ENCODE data around the gene NUDT14.

DNA sequence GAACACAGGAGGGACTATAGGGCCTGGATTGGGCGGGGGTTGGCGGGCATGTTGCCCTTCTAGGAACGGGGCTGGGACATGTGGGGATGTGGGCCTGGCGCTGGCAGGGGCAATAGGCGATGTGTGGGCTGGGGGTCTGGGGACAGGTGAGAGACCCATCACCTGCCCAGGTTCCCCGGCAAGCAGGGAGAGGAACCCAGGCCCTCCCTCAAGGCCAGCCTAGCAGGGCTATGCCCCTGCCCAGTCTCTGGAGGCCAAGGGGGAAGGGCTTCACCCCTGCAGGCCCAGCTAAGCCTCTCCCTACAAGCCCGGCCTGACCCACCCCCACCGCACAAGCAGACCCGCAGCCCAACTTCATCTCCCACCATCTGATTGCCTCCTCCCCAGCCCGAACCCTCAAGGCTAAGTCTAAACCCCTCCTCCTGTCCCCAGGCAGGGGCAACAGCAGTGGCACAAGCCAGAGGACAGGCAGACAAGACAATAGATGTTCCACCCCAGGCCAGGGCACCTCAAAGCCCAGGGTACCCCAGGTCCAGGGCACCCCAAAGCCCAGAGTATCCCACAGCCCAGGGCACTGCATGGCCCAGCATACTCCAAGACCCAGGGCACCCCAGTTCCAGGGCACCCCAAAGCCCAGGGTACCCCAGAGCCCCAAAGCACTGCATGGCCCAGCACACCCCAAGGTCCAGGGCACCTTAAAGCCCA, 19.0 kb downstream of the NUDT14 start:
- no peak for TF ChIP-seq EZH2 (IDR thresholded peaks at IDR 0.05; ENCODE audit: low read length, unreplicated experiment)
- TF ChIP-seq, protein P1, sequence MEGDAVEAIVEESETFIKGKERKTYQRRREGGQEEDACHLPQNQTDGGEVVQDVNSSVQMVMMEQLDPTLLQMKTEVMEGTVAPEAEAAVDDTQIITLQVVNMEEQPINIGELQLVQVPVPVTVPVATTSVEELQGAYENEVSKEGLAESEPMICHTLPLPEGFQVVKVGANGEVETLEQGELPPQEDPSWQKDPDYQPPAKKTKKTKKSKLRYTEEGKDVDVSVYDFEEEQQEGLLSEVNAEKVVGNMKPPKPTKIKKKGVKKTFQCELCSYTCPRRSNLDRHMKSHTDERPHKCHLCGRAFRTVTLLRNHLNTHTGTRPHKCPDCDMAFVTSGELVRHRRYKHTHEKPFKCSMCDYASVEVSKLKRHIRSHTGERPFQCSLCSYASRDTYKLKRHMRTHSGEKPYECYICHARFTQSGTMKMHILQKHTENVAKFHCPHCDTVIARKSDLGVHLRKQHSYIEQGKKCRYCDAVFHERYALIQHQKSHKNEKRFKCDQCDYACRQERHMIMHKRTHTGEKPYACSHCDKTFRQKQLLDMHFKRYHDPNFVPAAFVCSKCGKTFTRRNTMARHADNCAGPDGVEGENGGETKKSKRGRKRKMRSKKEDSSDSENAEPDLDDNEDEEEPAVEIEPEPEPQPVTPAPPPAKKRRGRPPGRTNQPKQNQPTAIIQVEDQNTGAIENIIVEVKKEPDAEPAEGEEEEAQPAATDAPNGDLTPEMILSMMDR (conservative IDR thresholded peaks at IDR 0.05; ENCODE audit: low read depth, low read length): no peak

Data from PC-3 (cell line).